Activated T-helper 17 cell treated with anti-CD3 and anti-CD28 coated beads, Interleukin-2, amount 50 U/mL, for 72 hours (primary cell): ENCODE data around the gene APEH. TPM values are rescaled to one million over a fixed set of nuclear protein-coding genes. Genes with fewer than 3 reads are reported as not detected.

Experiments
- ATAC-seq: fragments of 150-1000 bp; cut with Tn5 transposase; replicated peaks from 2 replicates; pipeline ENCODE4 v1.10.0; 2021; ENCODE audit warnings: mild to moderate bottlenecking, moderate library complexity
- H3K27ac Mint-ChIP-seq: one replicate; pipeline ENCODE4 v1.8.0; 2022; ENCODE audit warnings: mixed read lengths
- H3K27me3 Mint-ChIP-seq: one replicate; pipeline ENCODE4 v1.8.0; 2022; ENCODE audit warnings: mixed read lengths
- H3K36me3 Mint-ChIP-seq: one replicate; pipeline ENCODE4 v1.8.0; 2022; ENCODE audit warnings: low read depth, mild to moderate bottlenecking, mixed read lengths
- H3K4me1 Mint-ChIP-seq: one replicate; pipeline ENCODE4 v1.8.0; 2022; ENCODE audit warnings: mixed read lengths
- H3K4me3 Mint-ChIP-seq: one replicate; pipeline ENCODE4 v1.8.0; 2022; ENCODE audit warnings: mild to moderate bottlenecking, mixed read lengths
- H3K9me3 Mint-ChIP-seq: one replicate; pipeline ENCODE4 v1.8.0; 2022; ENCODE audit warnings: mixed read lengths
- total RNA-seq, 2 donors: library from RNA; stranded (reverse); gene quantifications; one replicate each; pipeline ENCODE4 v1.2.3, GENCODE V29; 2022

Gene APEH
- total RNA-seq, 2 donors from 2014 or later = 88.6 to 184 TPM

GRCh38 chr3:49723296-49723627 lies 49.1 kb downstream of the APEH start:
- peak overlapping the region; percentile 95 for H3K4me3 Mint-ChIP-seq
- H3K36me3 Mint-ChIP-seq = peaks cover 57% of the 10 kb centered on the region
- H3K27me3 Mint-ChIP-seq = no peaks in the 10 kb centered on the region
- peak; percentile 31 for ATAC-seq
- H3K4me1 Mint-ChIP-seq = peaks cover 8% of the 10 kb centered on the region
- H3K27ac Mint-ChIP-seq = peak overlapping the region; percentile 96
- no peaks in the 10 kb centered on the region for H3K9me3 Mint-ChIP-seq

- Mint-ChIP-seq H3K9me3 (no peaks in the 10 kb centered on the region), H3K36me3 (peaks cover 57% of the 10 kb centered on the region), H3K27me3 (no peaks in the 10 kb centered on the region), H3K4me3 (peak within 1 kb of the TSS; percentile 95), H3K27ac (peak within 1 kb of the TSS; percentile 96), H3K4me1 (peaks cover 3% of the 10 kb centered on the region)
- ATAC-seq = peak; percentile 92
These were observed 49.7 kb downstream of the APEH start, which contains the start of gene GMPPB for GRCh38 chr3:49723628-49724551. Gene GMPPB (minus strand): TSS chr3:49723951. CDS start chr3:49723726, 225 bp downstream.

GRCh38 chr3:49724586-49724985 lies 50.4 kb downstream of the APEH start:
- Mint-ChIP-seq H3K9me3 (no peaks in the 10 kb centered on the region), H3K27ac (peak overlapping the region; percentile 96), H3K27me3 (no peaks in the 10 kb centered on the region), H3K4me1 (no peaks in the 10 kb centered on the region), H3K4me3 (peak overlapping the region; percentile 95), H3K36me3 (peaks cover 61% of the 10 kb centered on the region)
- no peak for ATAC-seq

DNA sequence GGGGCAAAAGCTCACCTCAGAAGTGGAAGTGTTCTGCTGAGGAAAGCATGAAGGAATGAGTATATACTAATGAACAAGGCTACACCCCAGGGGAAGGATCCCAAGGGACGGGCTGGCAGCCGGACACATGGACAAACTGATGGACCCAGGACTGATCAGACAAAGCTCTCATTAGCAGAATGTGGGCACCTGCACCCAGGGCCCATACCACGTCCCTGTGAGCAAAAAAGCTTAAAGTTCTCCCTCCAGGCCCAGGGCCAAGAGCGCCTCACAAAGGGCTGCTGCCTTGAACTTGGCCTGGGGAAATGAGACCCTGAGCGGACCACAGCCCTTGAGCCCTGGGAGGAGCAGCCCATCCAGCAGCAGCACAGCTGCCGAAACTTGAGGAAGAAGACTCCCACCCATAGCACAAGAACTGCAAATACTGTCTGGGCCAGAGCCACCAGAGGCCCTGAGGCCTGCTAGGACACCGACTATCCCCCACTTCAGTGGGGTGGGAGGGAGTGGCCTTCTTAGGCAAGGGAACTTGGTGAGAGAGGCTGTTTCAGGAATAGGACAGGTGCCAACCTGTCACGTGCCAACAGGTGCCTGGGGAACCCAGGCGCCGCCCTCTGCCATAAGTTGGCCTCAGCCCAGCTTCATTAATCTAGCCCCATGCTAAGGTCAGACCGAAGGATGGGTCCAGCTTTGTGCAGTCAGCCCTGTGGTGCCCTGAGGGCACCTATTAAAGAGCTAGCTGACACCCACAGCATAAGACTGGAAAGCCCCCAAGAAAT lies 51.9 kb downstream of the APEH start:
- H3K36me3 Mint-ChIP-seq = peaks cover 65% of the 10 kb centered on the region
- no peaks in the 10 kb centered on the region for H3K9me3 Mint-ChIP-seq
- H3K27ac Mint-ChIP-seq = no peak overlapping the region
- no peaks in the 10 kb centered on the region for H3K27me3 Mint-ChIP-seq
- ATAC-seq = no peak
- H3K4me1 Mint-ChIP-seq = no peaks in the 10 kb centered on the region
- H3K4me3 Mint-ChIP-seq = no peak overlapping the region

DNA sequence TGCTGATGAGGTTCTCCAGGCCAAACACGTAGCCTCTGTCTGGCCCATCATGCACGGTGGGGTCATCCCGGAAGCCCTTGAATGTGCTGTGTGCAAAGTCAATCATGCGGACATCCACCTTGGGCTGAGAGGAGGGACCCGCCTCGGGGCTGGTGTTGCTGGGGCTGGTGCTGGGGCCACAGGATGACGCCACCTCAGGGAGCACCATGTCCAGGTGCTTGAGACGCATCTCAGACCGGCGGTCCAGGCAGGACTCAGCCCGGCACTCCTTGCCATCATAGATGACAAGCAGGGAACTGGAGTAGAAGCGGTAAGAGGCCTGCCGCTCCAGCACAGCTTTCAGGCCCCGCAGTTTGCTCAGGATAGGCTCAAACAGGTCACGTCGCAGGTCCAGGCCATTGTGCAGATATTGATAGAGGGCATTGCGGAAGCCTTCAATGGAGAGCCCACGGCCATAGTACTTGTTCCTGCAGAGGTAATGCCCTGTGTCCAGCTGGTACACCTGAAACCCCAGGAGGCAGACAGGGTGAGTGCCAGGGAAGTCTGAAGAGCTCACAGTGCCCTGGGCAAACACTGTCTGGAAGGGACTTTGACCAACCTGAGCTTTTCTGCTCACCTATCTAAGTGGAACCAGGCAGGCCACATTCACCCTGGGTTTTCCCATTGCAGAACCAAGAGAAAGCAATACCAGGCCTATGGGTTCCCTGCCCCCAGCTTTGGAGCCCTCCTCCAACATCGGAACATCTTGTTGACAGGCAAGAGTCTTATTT lies 53.2 kb downstream of the APEH start:
- no peaks in the 10 kb centered on the region for H3K27me3 Mint-ChIP-seq
- H3K9me3 Mint-ChIP-seq = no peaks in the 10 kb centered on the region
- H3K4me1 Mint-ChIP-seq = no peaks in the 10 kb centered on the region

DNA sequence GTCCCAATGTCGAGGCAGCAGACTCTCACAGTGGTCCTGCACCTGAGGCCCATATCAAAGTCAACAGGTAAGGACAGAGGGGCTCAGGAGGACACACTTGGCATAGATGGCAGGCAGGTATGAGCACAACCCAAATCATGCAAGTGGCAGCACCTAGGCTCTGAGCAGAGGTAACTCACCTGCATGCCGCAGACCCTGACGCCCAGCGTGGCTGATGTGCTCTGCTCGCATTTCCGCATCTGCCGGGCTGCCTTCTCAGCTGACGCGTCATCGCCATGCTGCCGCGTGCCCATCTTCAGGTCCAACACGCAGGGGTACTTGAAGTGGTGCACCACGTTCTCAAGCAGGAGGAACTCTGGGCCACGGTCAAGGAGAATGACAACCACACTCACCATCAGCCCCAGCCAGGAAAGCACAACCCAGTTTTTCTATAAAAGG lies 53.8 kb downstream of the APEH start:
- Mint-ChIP-seq H3K4me1 (no peaks in the 10 kb centered on the region), H3K4me3 (no peak overlapping the region), H3K9me3 (no peaks in the 10 kb centered on the region), H3K36me3 (peaks cover 69% of the 10 kb centered on the region), H3K27me3 (no peaks in the 10 kb centered on the region), H3K27ac (no peak overlapping the region)
- ATAC-seq = no peak

More for the DNA sequence above, 53.2 kb downstream of the APEH start:
- H3K27ac Mint-ChIP-seq = no peak overlapping the region
- no peak overlapping the region for H3K4me3 Mint-ChIP-seq
- no peak for ATAC-seq
- peaks cover 69% of the 10 kb centered on the region for H3K36me3 Mint-ChIP-seq

- H3K4me3 Mint-ChIP-seq = no peak overlapping the region
- H3K27ac Mint-ChIP-seq = no peak overlapping the region
- ATAC-seq = no peak
- no peaks in the 10 kb centered on the region for H3K9me3 Mint-ChIP-seq
- peaks cover 75% of the 10 kb centered on the region for H3K36me3 Mint-ChIP-seq
- H3K27me3 Mint-ChIP-seq = no peaks in the 10 kb centered on the region
- H3K4me1 Mint-ChIP-seq = no peaks in the 10 kb centered on the region
These were observed 55.9 kb downstream of the APEH start for GRCh38 chr3:49729966-49730609.

DNA sequence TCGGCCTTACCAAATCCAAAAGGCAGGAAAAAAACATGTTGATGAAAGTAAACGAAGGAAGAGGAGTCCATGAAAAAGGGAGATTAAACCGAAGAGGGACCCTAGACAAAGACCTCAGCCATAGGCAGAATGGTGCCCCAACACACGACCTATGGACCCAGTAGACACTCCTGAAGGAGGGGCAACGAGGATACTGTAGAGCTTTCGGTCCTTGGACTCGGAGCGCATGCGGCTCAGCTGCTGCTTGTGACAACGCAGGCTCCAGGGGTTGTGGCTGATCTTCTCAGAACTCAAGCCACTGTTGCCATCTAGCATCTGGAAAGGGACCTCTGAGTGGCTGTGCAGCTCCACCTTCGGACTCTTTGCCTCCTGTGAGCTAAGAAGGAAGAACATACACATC lies 58.4 kb downstream of the APEH start:
- Mint-ChIP-seq H3K4me1 (peaks cover 5% of the 10 kb centered on the region), H3K4me3 (no peak overlapping the region), H3K9me3 (no peaks in the 10 kb centered on the region), H3K27ac (no peak overlapping the region), H3K27me3 (no peaks in the 10 kb centered on the region), H3K36me3 (peaks cover 85% of the 10 kb centered on the region)
- ATAC-seq = no peak

- Mint-ChIP-seq H3K27ac (no peak overlapping the region), H3K9me3 (no peaks in the 10 kb centered on the region), H3K36me3 (peaks cover 85% of the 10 kb centered on the region), H3K4me1 (peaks cover 5% of the 10 kb centered on the region), H3K27me3 (no peaks in the 10 kb centered on the region), H3K4me3 (no peak overlapping the region)
- ATAC-seq = no peak
These were observed 59.4 kb downstream of the APEH start for GRCh38 chr3:49733551-49733950.

Other genes starting within 250 kb of the APEH start
- gene NICN1, start 245.0 kb upstream of the APEH start, total RNA-seq = 10 to 100 TPM in 1 of 2 donors, 1 to 10 TPM in 1; 6.7 to 11.6 TPM
- gene DAG1, start 204.1 kb upstream of the APEH start, total RNA-seq = 10 to 100 TPM in 1 of 2 donors, 1 to 10 TPM in 1; 7.0 to 12.3 TPM
- under 1 TPM; 0.13 to 0.22 TPM for gene BSN, start 119.9 kb upstream of the APEH start, total RNA-seq
- 10 to 100 TPM in 1 of 2 donors, 1 to 10 TPM in 1; 8.4 to 28.2 TPM for gene MST1, start 15.1 kb downstream of the APEH start, total RNA-seq
- gene RNF123, start 15.2 kb downstream of the APEH start, total RNA-seq = 10 to 100 TPM; 22.8 to 44.5 TPM
- under 1 TPM in 1 of 2 donors, not detected in 1; 0.29 TPM for gene AMIGO3, start 45.3 kb downstream of the APEH start, total RNA-seq
- 10 to 100 TPM; 22.4 to 38.7 TPM for gene GMPPB, start 49.6 kb downstream of the APEH start, total RNA-seq
- gene IP6K1, start 112.2 kb downstream of the APEH start, total RNA-seq = 10 to 100 TPM; 26.3 to 37.2 TPM
- gene CDHR4, start 125.5 kb downstream of the APEH start, total RNA-seq = under 1 TPM in 1 of 2 donors, not detected in 1; 0.40 TPM
- gene INKA1, start 128.9 kb downstream of the APEH start, total RNA-seq = under 1 TPM; 0.26 to 0.32 TPM
- 10 to 100 TPM; 68.6 to 94.2 TPM for gene UBA7, start 139.6 kb downstream of the APEH start, total RNA-seq
- 10 to 100 TPM; 19.6 to 24.5 TPM for gene TRAIP, start 182.2 kb downstream of the APEH start, total RNA-seq
- under 1 TPM; 0.15 to 0.34 TPM for gene CAMKV, start 195.6 kb downstream of the APEH start, total RNA-seq
- under 1 TPM; 0.74 to 0.84 TPM for gene MST1R, start 229.5 kb downstream of the APEH start, total RNA-seq